GM19438 (cell line): ENCODE data around the gene MAPK8IP3.

ENCODE experiments used
- ATAC-seq: cut with Tn5 transposase; IDR thresholded peaks from one replicate; pipeline ENCODE4 v1.9.1; 2021; ENCODE audit warnings: low read depth; ENCODE audit not compliant: unreplicated experiment

The MAPK8IP3 gene

GRCh38 chr16:1771864-1772361 lies 65.9 kb downstream of the MAPK8IP3 start:
- ATAC-seq: no peak

GRCh38 chr16:1772362-1772907 lies 66.4 kb downstream of the MAPK8IP3 start, which contains the start of gene EME2:
Gene EME2 (plus strand): TSS chr16:1772810. CDS start chr16:1773228, 418 bp downstream.
- ATAC-seq: no peak

GRCh38 chr16:1772908-1773702 lies 67.1 kb downstream of the MAPK8IP3 start, which contains the start of gene MRPS34:
Gene MRPS34 (minus strand): TSS chr16:1773134. CDS start chr16:1773119, 15 bp downstream.
- ATAC-seq: peak; percentile 45

GRCh38 chr16:1773703-1774447 lies 67.9 kb downstream of the MAPK8IP3 start:
- peak; percentile 2 for ATAC-seq

- ATAC-seq: no peak
Measured at GRCh38 chr16:1774448-1774780, 68.4 kb downstream of the MAPK8IP3 start.

- no peak for ATAC-seq
Measured at GRCh38 chr16:1775006-1775845, 69.2 kb downstream of the MAPK8IP3 start.

GRCh38 chr16:1775846-1776671 lies 70.1 kb downstream of the MAPK8IP3 start:
- ATAC-seq: no peak

- ATAC-seq: no peak
Measured at GRCh38 chr16:1776672-1776955, 70.6 kb downstream of the MAPK8IP3 start.

- ATAC-seq: no peak
Measured at GRCh38 chr16:1776991-1777374, 71.0 kb downstream of the MAPK8IP3 start.

GRCh38 chr16:1777375-1778199 lies 71.6 kb downstream of the MAPK8IP3 start:
- ATAC-seq: no peak

GRCh38 chr16:1778200-1779179 lies 72.5 kb downstream of the MAPK8IP3 start:
- no peak for ATAC-seq

- no peak for ATAC-seq
Measured at GRCh38 chr16:1779234-1779701, 73.3 kb downstream of the MAPK8IP3 start.

GRCh38 chr16:1779741-1780676 lies 74.0 kb downstream of the MAPK8IP3 start:
- no peak for ATAC-seq

GRCh38 chr16:1780677-1781072 lies 74.7 kb downstream of the MAPK8IP3 start:
- ATAC-seq: no peak

- no peak for ATAC-seq
Measured at GRCh38 chr16:1781254-1781653, 75.3 kb downstream of the MAPK8IP3 start.

GRCh38 chr16:1781758-1782407 lies 75.9 kb downstream of the MAPK8IP3 start:
- ATAC-seq: peak; percentile 2
